Stimulated activated CD8-positive, alpha-beta memory T cell treated with anti-CD3 and anti-CD28 coated beads, Interleukin-2, amount 100 ng/mL, for 48 hours (primary cell): ENCODE results near the gene MSX1.

ENCODE experiments used
- DNase-seq, 2 donors: peaks; one replicate each; pipeline ENCODE4 v3.0.0-alpha.2; 2020; ENCODE audit warnings: low read depth in 2 of 2

The MSX1 gene

DNA sequence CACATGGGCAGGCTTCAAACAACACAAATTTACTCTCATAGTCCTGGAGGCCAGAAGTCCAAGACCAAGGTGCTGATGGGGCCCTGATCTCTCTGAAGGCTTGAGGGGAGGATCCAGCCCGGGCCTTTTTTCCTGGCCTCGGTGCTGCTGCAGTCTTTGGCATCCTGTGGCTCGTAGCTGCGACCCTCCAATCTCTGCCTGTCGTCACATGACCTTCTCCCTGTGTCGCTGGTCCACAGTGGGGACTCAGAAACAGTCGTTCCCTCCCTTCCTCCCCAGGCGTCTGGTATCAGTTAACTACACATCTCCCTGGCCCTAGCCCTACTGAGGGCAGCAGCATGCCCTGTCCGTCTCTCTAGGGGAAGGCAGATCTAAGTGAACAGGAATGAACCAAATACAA lies 19.1 kb upstream of the MSX1 start:
- DNase-seq: no peak

DNA sequence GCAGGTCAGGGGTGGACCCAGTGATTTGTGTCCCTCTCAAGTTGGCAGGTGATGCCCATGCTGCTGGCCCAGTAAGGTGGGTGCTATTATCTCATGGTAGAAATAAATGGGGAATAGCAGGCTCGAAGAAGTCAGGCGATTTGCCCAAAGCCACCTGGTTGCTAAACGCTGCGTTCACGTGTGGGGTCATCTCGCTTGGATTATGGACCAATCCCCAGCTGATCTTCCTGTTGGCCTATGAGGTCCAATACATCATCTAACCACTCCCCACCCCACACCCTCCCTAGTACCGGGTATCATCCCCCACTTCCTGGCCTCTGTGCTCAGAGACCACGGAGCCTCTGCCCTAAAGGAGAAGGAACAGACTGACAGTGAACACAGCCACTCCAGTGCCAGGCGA lies 18.3 kb upstream of the MSX1 start:
- no peak for DNase-seq

- DNase-seq: no peak
Observed at GRCh38 chr4:4842476-4843441, 16.7 kb upstream of the MSX1 start.

DNA sequence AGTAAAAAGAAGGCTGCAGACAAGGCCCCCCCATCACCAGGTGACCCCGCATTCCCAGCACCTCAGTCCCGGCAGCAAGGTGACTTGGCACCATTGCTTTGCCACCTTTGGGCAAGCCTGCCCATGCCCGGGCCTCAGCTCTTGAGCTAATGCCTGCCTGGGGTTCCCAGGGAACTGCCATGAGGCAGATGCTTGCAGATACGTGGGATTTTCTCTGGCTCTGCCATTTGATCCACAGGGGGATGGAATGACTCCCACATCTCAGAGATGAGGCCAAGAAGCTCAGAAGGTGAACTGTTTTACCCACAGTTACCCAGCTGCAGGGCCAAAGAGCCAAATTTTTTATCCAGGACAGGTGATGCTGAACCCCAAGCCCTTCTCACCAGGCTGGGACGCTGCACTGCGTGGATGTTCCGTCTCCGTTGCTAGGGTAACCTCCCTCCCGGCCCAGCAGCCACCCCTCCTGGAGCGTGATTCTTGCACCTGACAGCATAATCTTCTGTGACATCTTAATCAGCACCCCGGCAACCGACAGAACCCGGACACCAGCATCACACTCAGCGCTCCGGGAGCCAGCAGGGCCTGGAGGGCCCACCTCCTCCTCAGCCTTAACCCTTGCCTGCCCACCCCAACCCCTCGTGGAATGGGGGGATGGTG lies 15.7 kb upstream of the MSX1 start:
- no peak for DNase-seq

DNA sequence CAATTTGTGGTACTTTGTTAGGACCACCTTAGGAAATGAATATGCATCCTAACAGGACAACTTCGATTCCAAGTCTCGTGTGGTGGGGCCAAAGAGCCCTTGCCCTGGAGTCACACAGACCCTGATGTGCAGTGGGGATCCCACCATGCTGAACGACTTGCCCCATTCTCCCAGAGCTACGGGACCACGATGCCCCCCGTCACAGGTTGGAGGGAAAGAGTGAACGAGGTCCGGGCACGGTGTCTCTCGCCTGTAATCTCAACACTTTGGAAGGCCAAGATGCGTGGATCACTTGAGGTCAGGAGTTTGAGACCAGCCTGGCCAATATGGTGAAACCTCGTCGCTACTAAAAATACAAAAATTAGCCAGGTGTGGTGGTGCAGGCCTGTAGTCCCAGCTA lies 14.4 kb upstream of the MSX1 start:
- no peak for DNase-seq

- DNase-seq: no peak
Observed at GRCh38 chr4:4847011-4847410, 12.5 kb upstream of the MSX1 start.

GRCh38 chr4:4848540-4848939 lies 10.9 kb upstream of the MSX1 start:
- no peak for DNase-seq

- no peak for DNase-seq
Observed at GRCh38 chr4:4849106-4849505, 10.4 kb upstream of the MSX1 start.

DNA sequence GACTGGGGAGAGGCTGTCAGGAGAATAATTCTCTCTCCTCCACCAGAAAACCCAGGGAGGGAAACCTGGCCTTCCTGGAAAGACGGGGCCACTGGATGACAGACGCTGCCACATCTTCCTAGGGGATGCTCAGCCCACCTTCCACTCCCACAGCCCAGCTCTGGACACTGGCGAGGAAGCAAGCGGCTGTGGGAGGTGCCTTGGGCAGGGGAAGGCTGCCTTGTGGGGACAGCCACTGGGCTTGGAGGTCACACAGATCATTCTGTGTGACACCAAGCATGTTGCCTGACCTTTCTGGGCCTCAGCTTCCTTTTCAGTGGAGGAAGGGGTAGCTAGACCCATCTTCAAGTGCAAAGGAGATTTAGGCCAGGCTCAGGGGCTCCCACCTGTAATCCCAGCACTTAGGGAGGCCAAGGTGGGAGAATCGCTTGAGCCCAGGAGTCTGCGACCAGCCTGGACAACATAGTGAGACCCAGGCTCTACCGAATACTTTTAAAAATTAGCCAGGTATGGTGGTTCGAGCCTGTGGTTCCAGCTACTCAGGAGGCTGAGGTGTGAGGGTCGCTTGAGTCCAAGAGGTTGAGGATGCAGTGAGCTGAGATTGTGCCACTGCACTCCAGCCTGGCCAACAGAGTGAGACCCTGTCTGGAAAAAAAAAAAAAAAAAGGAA lies 9.8 kb upstream of the MSX1 start:
- DNase-seq: no peak

GRCh38 chr4:4851081-4851480 lies 8.4 kb upstream of the MSX1 start:
- no peak for DNase-seq

- no peak for DNase-seq
Observed at GRCh38 chr4:4851906-4852305, 7.6 kb upstream of the MSX1 start.

- peak in 1 of 2 donors; percentile 30 for DNase-seq
Observed at GRCh38 chr4:4852591-4853362, 6.7 kb upstream of the MSX1 start.

GRCh38 chr4:4853371-4853823 lies 6.1 kb upstream of the MSX1 start:
- no peak for DNase-seq

- DNase-seq: no peak
Observed at GRCh38 chr4:4853921-4854648, 5.4 kb upstream of the MSX1 start.

GRCh38 chr4:4854649-4855295 lies 4.7 kb upstream of the MSX1 start:
- DNase-seq: no peak

- DNase-seq: no peak
Observed at GRCh38 chr4:4855301-4856070, 4.0 kb upstream of the MSX1 start.

- DNase-seq: no peak
Observed at GRCh38 chr4:4856071-4857000, 3.1 kb upstream of the MSX1 start.

- no peak for DNase-seq
Observed at GRCh38 chr4:4857001-4857808, 2.3 kb upstream of the MSX1 start.
